HG02798 (cell line): ENCODE measurements around the gene FCGR3A.
"Not testable (repeated sequence)": the region's sequence is repeated elsewhere in the genome, so short reads cannot be mapped to it uniquely, and the experiment has no call there.

Source experiments
- ATAC-seq: cut with Tn5 transposase; IDR thresholded peaks from one replicate; pipeline ENCODE4 v1.9.1; 2021; ENCODE audit warnings: mild to moderate bottlenecking; ENCODE audit not compliant: unreplicated experiment, poor library complexity

Gene FCGR3A

DNA sequence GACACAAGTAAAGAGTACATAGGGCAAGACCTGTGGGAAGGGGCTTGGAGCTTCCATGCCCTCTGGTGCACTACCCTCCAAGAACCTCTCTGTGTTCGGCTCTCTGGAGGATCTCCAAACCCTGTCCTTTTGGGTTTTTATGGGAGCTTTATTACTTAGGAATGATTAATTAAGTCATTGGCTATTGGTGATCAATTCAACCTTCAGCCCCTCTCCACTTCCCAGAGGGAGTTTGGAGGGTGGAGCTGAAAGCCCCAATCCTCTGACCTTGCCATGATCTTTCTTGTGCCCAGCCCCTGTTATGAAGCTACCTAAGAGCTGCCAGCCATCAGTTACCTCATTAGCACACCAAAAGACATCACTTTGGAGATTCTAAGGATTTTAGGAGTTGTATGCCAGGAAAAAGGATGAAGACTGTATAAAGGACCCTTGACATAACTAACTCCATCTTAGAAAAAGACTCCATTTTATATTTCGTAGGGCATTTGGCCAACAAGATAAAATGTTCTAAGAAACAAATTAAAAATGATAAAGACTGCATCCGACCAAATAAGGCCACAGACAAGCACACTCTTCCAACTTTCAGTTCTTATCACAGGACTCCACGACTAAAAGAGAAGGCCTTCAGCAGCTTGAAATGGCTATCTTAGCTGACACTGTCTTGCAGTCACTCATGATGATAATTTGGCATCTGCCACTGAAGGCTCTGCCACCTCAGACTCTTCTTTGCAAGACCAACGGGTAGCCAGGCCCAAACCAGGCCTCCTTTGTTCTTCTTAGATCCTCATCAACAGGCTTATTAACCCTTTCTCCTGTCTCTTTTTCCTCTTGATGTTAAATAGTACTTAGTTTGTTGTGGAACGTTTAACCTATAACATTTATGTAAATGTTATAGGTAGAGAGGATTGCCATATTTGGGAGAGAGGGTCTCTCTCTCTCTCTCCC lies 8.2 kb upstream of the FCGR3A start:
- not testable (repeated sequence) for ATAC-seq

DNA sequence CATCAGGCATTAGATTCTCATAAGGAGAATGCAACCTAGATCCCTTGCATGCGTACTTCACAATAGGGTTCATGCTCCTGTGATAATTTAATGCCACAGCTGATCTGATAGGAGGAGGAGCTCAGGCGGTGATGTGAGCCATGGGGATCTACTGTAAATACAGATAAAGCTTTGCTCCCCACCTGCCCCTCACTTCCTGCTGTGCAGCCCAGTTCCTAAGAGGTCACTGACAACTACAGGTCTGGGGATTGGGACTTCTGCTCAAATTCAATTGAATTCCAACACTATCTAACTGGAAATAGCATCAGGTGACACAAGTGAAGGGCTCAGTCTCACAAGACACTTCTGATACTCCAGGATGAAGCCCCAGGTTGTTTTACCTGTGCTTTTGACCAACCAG lies 7.4 kb upstream of the FCGR3A start:
- not testable (repeated sequence) for ATAC-seq

DNA sequence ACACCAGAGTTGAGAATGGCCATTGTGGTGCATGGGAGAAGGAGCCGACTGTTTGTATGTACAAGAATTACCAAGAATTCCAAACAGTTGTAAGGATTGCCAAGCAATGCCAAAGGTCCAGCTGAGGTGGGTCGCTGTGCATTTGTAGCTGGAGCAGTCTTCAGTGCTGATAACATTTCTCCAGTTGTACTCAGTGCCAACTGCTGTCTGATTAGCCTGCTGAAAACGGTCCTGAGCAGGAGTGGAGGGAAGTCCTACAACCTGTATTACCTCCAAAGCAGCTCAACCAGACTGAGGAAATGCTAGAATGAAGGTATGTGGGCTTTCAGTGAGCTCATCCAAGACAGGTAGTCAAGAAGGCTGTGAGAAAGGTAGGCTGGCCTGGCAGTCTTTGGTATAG lies 6.5 kb upstream of the FCGR3A start:
- not testable (repeated sequence) for ATAC-seq

DNA sequence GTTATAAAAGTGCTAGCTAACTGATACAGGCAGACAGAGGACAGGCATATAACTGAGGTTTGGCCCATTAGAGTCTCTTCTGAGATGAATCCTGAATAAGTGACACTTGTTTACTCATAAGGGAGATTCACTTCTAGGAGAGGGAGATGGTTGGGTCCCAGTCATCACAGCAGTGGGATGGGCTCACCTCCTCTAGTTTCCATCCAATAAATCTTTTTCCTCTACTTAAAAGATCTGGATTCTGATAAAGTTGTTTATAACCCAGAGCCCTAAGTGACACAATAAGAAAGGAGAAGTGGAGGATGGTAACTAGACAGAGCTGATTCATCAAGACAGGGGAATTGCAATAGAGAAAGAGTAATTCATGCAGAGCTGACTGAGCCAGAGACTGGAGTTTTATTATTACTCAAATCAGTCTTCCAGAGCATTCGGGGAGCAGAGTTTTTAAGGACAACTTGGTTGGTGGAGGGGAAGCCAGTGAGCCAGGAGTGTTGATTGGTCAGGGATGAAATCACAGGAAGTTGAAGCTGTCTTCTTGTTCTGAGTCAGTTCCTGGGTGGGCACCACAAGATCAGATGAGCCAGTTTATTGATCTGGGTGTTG lies 5.3 kb upstream of the FCGR3A start:
- ATAC-seq, result not testable (repeated sequence)

DNA sequence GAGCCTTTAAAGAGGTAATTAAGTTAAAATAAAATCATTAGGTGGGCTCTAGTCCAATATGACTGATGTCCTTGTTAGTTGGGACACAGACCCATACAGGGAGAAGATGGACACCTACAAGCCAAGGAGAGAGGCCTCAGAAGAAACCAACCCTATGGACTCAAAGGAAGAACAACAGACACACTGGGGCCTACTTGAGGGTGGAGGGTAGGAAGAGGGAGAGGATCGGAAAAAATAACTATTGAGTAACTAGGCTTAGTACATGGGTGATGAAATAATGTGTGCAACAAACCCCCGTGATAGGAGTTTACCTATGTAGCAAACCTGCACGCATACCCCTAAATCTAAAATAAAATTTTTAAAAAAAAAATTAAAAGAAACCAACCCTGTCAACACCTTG lies 4.7 kb upstream of the FCGR3A start:
- ATAC-seq, result not testable (repeated sequence)

DNA sequence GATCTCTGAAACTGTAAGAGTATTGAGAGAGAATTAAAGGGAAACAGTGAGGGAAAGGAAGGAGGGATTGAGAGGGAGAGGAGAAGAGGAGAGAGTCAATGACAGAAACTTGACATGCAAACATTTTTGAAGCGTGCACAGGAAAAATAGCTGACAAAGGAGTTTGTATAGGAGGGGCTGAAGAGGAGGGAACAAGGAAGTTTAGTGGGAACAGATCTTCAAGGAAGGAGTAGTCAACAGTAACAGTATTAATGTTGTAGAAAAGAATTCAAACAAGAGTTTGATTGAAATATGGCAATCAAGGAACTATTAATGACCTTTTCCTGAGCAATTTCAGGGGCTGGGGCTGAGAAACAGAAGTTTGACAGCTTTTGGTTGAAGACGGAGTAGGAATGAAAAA lies 4.0 kb upstream of the FCGR3A start:
- ATAC-seq, result not testable (repeated sequence)

DNA sequence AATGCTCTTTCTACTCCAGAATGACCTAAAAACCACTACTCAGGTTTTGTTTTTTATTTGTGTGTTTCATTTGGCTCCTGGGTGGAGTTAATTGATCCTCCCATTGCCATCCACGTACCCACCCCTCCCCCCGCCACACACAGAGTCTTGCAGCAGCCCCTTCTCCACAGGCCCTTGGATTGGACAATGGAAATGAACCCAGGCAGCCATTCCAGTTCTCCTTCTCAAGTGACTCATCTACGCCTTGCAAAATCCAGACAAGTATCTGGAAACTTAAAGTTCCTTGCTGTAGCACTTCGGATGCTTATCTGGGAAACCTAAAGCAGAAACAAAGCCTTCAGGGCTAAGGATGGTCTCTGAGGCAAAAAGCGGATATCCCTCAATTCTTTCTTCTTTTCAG lies 1.3 kb upstream of the FCGR3A start:
- not testable (repeated sequence) for ATAC-seq

DNA sequence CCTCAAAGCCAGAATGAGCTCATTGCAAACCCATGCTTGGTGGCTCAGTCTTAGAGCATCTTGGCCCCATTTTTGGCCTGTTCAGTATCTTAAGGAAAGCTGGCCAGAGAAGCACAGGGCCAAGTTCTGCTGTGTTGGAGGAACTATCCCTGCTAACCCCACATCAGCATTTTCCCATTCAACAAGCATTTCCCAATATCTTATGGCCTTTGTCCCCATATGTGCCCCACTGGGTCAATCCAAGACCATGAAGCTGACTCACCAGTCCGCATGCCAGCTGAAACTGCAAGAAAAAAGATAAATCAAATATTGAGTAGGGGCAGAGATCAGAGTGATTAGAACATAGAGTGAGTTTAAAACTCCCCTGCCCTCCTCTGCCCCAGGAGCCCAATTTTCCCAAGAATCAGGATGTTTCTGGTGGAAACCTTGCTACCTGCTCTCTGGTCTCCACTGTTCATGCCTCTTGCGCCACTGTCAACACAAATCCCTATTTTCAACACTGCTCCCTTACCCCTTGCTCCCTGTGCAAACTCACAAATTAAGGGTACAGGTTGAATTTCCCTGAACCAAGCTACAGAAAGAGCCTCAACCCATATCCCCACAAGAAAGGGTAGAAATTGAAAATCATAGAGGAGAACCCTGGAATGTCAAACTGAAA lies 740 bp downstream of the FCGR3A start:
- not testable (repeated sequence) for ATAC-seq

DNA sequence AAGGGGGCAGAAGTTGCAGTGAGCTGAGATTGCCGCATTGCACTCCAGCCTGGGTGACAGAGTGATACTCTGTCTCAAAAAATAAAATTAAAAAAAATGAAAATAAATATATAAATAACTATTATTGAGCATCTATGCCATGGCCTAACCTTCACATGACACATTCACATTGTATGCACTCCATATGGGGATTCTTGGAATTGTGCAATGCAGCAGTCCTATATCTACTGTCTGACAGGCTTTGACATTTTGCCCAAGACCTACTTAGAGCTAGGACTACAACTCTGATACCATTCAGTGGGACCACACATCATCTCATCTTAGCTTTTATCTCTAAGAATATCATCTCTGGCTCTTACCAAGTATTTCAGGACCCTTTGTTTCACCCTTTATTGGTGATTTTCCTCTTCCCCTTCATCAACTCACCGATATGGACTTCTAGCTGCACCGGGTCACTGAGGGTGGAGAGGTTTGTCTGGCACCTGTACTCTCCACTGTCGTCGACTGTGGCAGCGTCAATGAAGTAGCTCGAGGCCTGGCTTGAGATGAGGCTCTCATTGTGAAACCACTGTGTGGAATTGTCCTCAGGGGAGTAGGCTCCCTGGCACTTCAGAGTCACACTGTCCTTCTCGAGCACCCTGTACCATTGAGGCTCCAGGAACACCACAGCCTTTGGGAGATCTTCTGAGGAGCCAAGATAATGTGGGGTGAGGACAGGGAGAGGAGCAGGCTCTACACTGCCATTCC lies 1.4 kb downstream of the FCGR3A start:
- ATAC-seq, result not testable (repeated sequence)

DNA sequence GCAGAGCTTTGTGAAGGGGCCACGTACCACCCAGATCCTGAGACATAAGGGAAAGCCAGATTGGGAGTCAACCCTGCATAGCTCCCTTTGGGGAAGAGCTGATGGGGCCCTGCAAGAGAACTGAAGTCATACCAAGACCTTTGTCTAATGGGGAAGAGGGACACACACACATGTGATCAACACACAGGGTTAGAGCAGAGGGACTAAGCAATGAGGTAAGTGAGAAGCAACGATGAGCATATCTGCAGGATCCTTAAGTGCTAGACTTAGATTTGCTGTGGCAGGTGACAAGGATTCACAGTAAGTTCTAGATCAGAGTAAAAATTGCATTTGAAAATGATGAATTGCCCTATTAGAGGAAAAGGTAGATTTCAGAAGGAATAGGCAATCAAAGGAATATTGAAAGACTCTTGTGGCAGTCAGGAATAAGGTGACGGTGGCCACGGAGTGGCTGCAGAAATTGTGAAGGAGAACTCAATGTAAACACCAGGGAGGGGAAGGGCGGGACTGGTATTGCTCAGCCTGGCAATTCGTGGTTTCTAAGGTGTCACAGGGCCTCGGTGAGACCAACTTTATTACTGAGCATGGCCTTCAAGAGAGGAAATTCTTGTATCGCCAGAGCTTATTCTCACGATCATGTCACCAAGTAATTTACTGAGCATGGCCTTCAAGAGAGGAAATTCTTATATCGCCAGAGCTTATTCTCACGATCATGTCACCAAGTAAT lies 4.5 kb downstream of the FCGR3A start:
- ATAC-seq, result not testable (repeated sequence)

DNA sequence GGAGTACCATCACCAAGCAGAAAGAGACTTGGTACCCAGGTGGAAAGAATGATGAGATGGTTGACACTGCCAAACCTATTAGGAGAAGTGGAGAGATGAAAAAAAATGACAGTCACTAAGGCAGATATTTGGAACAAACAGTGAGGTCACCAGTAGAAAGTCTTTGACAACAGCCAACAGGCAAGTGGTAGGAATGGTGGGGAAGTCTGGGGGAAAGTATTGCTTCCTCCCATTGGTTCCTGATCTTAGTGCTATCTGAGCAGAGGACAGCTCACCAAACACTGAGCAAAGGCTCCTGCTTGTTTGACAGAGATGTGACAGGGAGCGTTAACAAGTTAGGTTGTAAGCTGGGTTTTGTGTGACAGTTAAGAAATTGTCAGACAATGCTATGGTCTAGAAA lies 6.5 kb downstream of the FCGR3A start:
- ATAC-seq, result not testable (repeated sequence)

DNA sequence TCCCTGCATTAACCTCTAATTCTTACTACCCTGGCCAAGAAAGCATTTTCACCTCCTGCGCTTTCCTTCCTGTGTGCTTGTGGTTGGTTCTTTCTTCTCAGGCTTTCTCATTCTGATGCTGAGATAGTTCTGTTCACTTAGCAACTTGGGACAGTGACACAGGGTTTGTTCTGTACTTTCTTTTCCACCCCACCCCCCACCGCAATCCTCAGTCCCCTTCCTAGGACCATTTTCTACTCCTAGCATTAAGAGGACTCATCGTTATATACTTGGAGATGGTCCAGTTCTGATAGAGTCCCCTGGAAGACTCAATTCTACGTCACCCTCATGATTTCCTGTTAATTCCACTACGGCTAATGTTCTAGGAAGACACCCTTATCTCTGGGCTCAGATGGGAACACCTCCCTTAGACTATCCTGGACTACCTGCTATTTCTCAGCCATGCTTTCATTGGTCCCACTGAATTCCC lies 7.5 kb downstream of the FCGR3A start:
- peak; percentile 62 for ATAC-seq

DNA sequence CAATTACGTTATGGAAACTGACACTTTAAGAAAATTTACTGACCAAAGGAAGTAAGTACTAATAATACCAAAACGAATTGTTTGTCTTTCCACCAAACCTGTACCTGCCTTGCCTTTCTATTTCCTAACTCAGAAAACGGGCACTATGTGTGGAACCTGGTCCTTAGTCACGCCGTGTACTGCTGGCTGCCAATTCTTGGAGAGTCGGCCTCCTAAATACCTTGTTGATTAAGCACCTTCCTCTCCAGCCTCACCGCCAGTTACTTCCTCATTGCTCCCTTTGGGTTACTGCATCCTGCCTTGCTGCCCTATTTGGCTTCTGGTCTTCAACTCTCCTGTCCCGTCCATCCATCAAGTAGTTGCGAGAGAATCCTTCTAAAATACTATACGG lies 9.1 kb downstream of the FCGR3A start:
- not testable (repeated sequence) for ATAC-seq

DNA sequence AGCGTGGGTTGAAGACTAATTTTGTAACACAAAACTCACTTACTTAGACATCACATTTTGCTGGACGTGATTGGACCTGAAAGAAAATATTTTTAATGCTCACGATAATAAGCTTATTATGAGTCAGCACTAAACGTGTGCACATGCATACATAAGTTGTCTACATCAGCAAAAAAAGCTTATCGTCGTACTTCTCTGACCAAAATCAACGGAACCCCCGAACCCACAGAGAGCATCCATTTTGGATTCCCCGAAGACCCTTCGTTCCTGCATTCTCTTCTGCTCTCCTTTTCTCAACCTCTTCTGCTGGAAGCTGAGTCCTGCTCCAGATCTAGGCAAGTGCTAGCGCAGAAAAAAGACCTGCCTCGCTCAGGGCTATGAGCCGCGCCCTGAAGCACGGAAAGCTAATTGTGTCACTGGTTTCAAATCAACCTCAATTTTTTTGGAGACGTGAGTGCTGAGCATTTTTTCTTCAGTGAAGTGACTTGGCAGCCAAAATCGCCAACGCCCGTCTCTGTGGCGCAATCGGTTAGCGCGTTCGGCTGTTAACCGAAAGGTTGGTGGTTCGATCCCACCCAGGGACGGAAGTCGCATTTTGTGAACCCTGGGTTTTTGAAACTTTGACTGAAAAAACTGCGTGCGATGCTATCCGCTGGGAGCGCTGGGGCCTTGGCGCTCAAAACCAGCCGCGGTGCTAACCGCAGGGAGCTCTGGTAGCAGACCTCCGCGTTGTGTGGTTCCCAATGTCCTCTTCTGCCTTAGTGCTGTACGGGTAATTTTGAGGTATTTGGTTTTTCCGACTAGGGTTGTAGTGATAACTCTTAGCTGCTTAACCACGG lies 9.7 kb downstream of the FCGR3A start:
- peak; percentile 72 for ATAC-seq

DNA sequence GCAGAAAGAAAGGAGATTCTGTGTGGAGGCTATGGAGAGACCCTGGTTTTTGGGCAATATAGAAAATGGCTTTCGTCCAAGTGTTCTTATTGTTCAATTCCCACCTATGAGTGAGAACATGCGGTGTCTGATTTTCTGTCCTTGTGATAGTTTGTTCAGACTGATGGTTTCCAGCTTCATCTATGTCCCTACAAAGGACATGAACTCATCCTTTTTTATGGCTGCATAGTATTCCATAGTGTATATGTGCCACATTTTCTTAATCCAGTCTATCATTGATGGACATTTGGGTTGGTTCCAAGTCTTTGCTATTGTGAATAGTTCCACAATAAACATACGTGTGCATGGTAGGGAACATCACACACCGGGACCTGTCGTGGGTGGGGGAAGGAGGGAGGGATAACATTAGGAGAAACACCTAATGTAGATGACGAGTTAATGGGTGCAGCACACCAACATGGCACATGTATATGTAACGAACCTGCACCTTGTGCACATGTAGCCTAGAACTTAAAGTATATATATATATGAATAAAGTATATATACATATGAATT lies 10.6 kb downstream of the FCGR3A start:
- ATAC-seq, result not testable (repeated sequence)

DNA sequence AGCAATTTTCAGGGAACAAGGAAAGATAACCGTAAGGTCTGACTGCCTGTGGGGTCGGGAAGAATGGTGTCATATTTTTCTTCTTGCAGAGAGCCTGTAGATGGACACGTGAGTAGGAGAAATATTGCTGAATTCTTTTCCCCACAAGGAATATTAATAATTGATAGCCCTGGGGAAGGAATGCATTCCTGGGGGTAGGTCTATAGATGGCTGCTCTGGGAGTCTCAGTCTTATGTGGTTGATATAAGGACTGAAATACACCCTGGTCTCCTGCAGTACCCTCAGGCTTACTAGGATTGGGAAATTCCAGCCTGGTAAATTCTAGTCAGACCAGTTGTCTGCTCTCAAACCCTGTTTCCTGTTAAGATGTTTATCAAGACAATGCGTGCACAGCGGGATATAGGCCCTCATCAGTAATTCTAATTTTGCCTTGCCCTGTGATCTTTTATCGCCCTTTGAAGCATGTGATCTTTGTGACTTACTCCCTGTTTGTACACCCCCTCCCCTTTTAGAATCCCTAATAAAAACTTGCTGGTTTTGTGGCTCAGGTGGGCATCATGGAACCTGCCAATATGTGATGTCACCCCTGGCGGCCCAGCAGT lies 12.4 kb downstream of the FCGR3A start:
- ATAC-seq, result not testable (repeated sequence)

DNA sequence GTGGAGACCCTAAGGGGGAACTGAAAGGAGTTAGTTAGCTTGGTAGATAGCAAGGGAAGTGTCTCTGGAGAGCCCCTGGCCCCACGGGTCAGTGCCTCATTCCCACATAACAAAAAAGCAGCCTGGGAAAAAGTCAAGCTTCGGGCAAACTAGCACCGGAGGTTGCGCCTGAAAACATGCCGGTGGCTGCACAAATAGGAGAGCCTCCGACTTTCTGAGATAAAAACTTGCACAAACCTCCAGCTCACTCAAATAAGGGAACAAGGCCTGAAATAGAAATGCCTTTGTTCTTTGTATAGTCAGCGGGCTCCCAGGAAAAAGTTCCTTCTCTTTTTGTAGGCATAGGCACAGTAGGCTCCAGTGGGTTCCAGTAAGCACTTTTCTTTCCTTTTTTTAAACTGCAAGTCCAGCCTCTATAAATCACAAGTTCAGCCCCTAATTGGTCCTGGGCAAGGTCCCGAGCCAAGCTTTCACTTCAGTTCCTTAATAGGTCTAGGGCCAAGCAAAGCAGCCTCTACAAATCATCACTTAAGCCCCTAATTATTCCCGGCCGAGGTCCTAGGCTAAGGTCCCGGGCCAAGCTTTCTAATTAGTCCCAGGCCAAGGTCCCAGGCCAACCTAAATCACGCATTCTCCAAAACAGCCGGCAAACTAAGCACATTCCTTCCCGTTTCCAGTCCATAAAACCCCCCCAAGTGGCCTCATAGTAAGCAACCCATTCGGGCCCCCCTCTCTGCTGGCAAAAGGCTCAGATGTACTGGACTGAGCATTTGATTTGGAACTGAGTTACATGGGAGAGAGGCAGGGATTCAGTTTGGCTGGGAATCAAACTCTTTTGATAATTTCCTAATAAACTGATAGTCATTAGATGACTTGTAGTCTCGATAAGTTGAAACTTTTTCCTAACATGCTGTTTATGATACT lies 16.7 kb downstream of the FCGR3A start:
- ATAC-seq, result not testable (repeated sequence)
